DOHH2 (cell line): Measurements from ENCODE around the gene FBLN2.

Experiments
- H3F3A ChIP-seq: fragments of 200-600 bp; sonication (generic), shearing (Covaris generic); 2 replicates; pipeline ENCODE4 v1.6.0; 2016; ENCODE audit warnings: antibody characterized with exemption, mild to moderate bottlenecking; ENCODE audit not compliant: control insufficient read depth, insufficient read depth
- H3K27ac ChIP-seq: fragments of 200-600 bp; sonication (generic); 2 replicates; pipeline ENCODE4 v1.5.1; 2014; ENCODE audit warnings: low read depth, mild to moderate bottlenecking, low read length, moderate library complexity
- H3K27me3 ChIP-seq: fragments of 200-600 bp; sonication (generic); 2 replicates; pipeline ENCODE4 v1.6.1; 2014; ENCODE audit warnings: mild to moderate bottlenecking, low read length, mixed read lengths; ENCODE audit not compliant: control insufficient read depth
- H3K36me3 ChIP-seq: fragments of 200-600 bp; sonication (generic); 2 replicates; pipeline ENCODE4 v1.6.1; 2014; ENCODE audit warnings: mild to moderate bottlenecking, low read length, moderate library complexity, mixed read lengths; ENCODE audit not compliant: control insufficient read depth
- H3K4me1 ChIP-seq: fragments of 200-600 bp; sonication (generic); 2 replicates; pipeline ENCODE4 v1.6.1; 2014; ENCODE audit warnings: mild to moderate bottlenecking, low read length, mixed read lengths; ENCODE audit not compliant: control insufficient read depth
- H3K4me2 ChIP-seq: fragments of 200-600 bp; sonication (generic); 2 replicates; pipeline ENCODE4 v1.6.0; 2014; ENCODE audit warnings: mild to moderate bottlenecking, low read length, moderate library complexity
- H3K4me3 ChIP-seq: fragments of 200-600 bp; sonication (generic); 2 replicates; pipeline ENCODE4 v1.5.1; 2014; ENCODE audit warnings: mild to moderate bottlenecking, low read length, mixed read lengths
- H3K79me2 ChIP-seq: fragments of 200-600 bp; sonication (generic); 2 replicates; pipeline ENCODE4 v1.6.1; 2014; ENCODE audit warnings: mild to moderate bottlenecking, low read length, mixed read lengths; ENCODE audit not compliant: control insufficient read depth
- H3K9me2 ChIP-seq: fragments of 200-600 bp; sonication (generic); replicated peaks from 2 replicates; pipeline ENCODE4 v1.6.1; 2014; ENCODE audit warnings: mild to moderate bottlenecking, low read length, mixed read lengths; ENCODE audit not compliant: control insufficient read depth
- H3K9me3 ChIP-seq: fragments of 200-600 bp; sonication (generic); 2 replicates; pipeline ENCODE4 v1.6.1; 2014; ENCODE audit warnings: antibody characterized with exemption, low read length, mixed read lengths; ENCODE audit not compliant: control insufficient read depth, insufficient read depth
- H4K20me1 ChIP-seq: fragments of 200-600 bp; sonication (generic); 2 replicates; pipeline ENCODE4 v1.6.0; 2014; ENCODE audit warnings: low read depth, mild to moderate bottlenecking, antibody characterized with exemption, low read length, moderate library complexity; ENCODE audit not compliant: control insufficient read depth, insufficient read depth
- CTCF ChIP-seq: fragments of 200-600 bp; sonication (generic); IDR thresholded peaks from one replicate; pipeline ENCODE4 v1.5.1; 2014; ENCODE audit warnings: antibody characterized with exemption, mild to moderate bottlenecking, low read depth, low read length; ENCODE audit not compliant: poor library complexity, severe bottlenecking
- EZH2phosphoT487 ChIP-seq: fragments of 200-600 bp; sonication (generic); IDR thresholded peaks from 2 replicates; pipeline ENCODE4 v1.6.1; 2017; ENCODE audit warnings: borderline replicate concordance, mild to moderate bottlenecking, antibody characterized with exemption, low read length, moderate library complexity, mixed read lengths

The FBLN2 gene

GRCh38 chr3:13566453-13566748 is 17.5 kb downstream of the FBLN2 start:
- H3K9me3 ChIP-seq, result no peaks in the 10 kb centered on the region
- no peaks in the 10 kb centered on the region for H3K9me2 ChIP-seq
- no peaks in the 10 kb centered on the region for H4K20me1 ChIP-seq
- H3K4me3 ChIP-seq, result no peak overlapping the region
- no peaks in the 10 kb centered on the region for H3K36me3 ChIP-seq
- H3K4me1 ChIP-seq, result no peaks in the 10 kb centered on the region
- no peak for TF ChIP-seq EZH2phosphoT487
- no peak for TF ChIP-seq CTCF
- no peaks in the 10 kb centered on the region for H3K79me2 ChIP-seq
- no peaks in the 10 kb centered on the region for H3F3A ChIP-seq
- no peak overlapping the region for H3K4me2 ChIP-seq
- H3K27ac ChIP-seq, result no peak overlapping the region
- no peaks in the 10 kb centered on the region for H3K27me3 ChIP-seq

GRCh38 chr3:13566769-13567310 is 17.9 kb downstream of the FBLN2 start:
- Histone ChIP-seq H3K9me3 (no peaks in the 10 kb centered on the region), H3K9me2 (no peaks in the 10 kb centered on the region), H3K36me3 (no peaks in the 10 kb centered on the region), H3K27me3 (no peaks in the 10 kb centered on the region), H3K4me2 (no peak overlapping the region), H3K79me2 (no peaks in the 10 kb centered on the region), H3F3A (no peaks in the 10 kb centered on the region), H3K27ac (no peak overlapping the region), H3K4me1 (no peaks in the 10 kb centered on the region), H3K4me3 (no peak overlapping the region), H4K20me1 (no peaks in the 10 kb centered on the region)
- no peak for TF ChIP-seq EZH2phosphoT487
- no peak for TF ChIP-seq CTCF

GRCh38 chr3:13567684-13568514 is 19.0 kb downstream of the FBLN2 start:
- no peaks in the 10 kb centered on the region for H3K9me2 ChIP-seq
- H3K4me2 ChIP-seq, result no peak overlapping the region
- H3K27ac ChIP-seq, result no peak overlapping the region
- no peaks in the 10 kb centered on the region for H3K79me2 ChIP-seq
- TF ChIP-seq CTCF (no peak), EZH2phosphoT487 (no peak)
- no peaks in the 10 kb centered on the region for H3F3A ChIP-seq
- H3K27me3 ChIP-seq, result no peaks in the 10 kb centered on the region
- H3K9me3 ChIP-seq, result no peaks in the 10 kb centered on the region
- H4K20me1 ChIP-seq, result no peaks in the 10 kb centered on the region
- H3K4me1 ChIP-seq, result no peaks in the 10 kb centered on the region
- H3K4me3 ChIP-seq, result no peak overlapping the region
- no peaks in the 10 kb centered on the region for H3K36me3 ChIP-seq
